NCI-H2107 treated with DMSO at 0.1 percent for 48 hours (cell line): ENCODE measurements around the gene ELOA.

Source experiments
- DNase-seq: peaks from one replicate; lab custom pipeline; 2025; ENCODE audit not compliant: unreplicated experiment; lab: John Stamatoyannopoulos, UW

Gene ELOA, protein sequence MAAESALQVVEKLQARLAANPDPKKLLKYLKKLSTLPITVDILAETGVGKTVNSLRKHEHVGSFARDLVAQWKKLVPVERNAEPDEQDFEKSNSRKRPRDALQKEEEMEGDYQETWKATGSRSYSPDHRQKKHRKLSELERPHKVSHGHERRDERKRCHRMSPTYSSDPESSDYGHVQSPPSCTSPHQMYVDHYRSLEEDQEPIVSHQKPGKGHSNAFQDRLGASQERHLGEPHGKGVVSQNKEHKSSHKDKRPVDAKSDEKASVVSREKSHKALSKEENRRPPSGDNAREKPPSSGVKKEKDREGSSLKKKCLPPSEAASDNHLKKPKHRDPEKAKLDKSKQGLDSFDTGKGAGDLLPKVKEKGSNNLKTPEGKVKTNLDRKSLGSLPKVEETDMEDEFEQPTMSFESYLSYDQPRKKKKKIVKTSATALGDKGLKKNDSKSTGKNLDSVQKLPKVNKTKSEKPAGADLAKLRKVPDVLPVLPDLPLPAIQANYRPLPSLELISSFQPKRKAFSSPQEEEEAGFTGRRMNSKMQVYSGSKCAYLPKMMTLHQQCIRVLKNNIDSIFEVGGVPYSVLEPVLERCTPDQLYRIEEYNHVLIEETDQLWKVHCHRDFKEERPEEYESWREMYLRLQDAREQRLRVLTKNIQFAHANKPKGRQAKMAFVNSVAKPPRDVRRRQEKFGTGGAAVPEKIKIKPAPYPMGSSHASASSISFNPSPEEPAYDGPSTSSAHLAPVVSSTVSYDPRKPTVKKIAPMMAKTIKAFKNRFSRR

DNA sequence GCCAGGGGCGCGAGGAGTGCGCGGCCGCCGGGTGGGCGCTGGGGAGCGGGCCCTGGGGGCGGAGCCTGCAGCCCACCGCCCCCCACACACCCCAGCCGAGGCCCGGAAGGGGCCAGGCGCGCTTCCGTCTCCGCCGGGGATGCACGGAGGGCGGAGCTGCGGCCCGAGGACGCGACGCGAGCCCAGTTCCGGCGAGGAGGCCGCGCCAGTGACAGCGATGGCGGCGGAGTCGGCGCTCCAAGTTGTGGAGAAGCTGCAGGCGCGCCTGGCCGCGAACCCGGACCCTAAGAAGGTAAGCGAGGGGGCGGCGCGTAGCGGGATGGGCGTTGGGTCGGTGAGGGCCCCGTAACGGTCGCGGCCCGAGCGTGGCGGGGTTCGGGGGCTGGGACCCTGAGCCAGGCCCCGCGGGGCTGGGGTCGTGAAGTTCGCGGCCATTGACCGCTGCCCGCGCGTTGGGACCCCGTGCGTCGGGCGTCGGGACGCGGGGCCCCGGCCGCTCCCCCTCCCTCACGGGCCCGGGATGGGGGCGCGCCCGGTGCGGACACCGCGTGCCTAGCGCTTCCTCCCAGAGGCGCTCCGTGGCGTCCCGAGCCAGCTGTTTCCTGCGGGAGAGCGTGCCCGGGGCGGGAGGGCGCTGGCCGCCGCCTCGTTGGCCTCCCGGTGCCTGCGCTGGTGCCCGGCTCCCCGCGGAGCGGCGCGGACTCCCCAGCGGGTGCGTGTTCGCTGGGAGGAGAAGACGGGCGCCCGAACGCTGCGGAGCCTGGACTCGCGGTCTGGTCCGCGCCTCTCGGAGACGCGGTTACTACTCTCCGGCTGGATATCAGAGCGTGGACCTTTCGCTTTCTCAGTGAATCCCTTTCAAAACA is at the start of gene ELOA:
Gene ELOA (plus strand): TSS at position 185 of the 866 bp plus-strand sequence. CDS start 33 bp downstream, at position 218.
- DNase-seq, result no peak

DNA sequence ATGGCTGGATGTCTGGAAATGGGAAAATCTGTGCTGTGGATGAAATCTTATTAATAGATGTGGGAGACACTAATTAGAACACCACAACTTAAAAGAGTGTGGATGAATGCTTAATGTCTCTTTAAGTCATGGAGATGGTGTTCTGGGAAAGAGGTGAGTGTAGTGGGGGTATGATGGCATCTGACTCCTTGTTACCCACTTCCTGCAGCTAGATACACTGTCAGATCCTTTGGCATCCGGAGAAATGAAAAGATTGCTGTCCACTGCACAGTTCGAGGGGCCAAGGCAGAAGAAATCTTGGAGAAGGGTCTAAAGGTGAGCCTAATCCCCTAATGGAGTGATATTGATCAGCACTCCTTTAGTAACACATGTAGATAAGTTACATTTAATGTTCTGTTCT is 49.7 kb upstream of the ELOA start:
- no peak for DNase-seq

DNA sequence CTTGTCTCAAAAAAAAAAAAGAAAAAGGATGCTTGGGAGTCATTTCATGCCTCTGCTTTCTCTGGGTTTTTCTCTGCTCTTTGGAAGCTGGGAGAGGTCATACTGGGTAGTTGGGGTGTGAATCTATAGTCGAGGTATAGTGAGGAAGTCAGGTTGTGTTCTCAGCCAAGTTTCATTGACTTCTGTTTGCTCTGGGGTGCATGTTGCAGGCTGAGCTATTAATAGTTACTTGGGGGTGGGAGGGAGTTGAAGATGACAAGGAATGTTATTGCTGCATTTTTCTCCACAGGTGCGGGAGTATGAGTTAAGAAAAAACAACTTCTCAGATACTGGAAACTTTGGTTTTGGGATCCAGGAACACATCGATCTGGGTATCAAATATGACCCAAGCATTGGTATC is 48.9 kb upstream of the ELOA start:
- DNase-seq, result no peak

DNA sequence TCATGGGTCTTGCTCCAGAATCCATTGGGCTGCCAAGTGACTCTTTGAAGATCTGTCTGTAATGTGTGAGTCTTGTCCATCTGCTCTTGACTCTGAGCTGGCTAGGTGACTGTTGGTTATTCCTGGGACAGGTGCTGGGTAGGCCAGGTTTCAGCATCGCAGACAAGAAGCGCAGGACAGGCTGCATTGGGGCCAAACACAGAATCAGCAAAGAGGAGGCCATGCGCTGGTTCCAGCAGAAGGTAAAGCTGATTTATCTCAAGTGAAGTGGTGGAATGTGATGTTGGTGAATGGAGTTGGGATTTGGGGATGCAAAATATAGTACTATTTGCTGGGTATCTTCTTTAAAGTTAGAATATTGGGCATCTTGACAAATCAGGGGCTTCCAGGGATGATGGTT is 47.6 kb upstream of the ELOA start:
- DNase-seq, result no peak

DNA sequence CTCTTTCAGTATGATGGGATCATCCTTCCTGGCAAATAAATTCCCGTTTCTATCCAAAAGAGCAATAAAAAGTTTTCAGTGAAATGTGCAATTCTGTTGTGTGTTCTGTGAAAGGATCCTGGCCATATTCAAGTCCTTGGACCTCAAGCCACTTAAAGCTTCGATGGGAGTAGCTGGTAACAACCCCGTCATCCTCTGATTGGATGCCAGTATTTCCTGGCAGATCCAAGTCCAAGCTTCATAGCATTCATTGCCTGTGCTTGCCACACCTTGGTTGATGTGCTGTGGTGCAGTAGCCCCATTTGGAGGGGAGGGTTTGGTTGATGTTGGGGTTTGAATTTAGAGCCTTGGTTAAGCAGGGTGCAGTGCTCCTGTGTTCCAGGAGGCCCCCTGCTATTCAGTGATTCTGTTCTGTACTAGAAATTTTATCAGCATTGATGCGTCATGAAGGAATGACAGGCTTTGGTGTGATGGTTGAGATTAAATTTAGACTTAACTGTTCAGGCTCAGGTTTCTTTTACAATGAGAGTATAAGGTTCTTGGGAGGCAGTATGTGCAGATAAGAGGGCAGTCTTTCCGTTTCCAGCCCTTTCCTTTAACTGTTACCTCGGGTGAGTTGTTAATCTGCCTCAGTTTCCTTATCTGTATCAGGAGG is 46.8 kb upstream of the ELOA start:
- DNase-seq, result no peak

DNA sequence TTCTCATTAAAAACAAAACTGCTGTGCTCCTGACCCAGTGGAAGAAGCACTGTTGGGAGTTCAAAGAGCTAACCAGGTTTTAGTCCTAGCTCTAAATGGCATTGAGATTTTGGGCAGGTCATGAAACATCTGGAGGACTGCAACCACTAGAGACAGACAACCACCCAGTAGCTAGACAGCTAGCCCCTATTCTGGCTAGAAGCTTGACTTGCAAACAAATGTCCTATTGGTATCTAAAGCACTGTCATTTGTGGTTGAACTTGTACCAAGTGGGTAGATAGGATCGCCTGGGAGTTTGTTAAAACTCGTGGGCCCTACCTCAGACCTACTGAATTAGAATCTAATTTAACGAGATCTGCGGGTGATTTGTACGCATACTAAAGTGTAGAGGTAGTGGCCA is 44.8 kb upstream of the ELOA start:
- no peak for DNase-seq

DNA sequence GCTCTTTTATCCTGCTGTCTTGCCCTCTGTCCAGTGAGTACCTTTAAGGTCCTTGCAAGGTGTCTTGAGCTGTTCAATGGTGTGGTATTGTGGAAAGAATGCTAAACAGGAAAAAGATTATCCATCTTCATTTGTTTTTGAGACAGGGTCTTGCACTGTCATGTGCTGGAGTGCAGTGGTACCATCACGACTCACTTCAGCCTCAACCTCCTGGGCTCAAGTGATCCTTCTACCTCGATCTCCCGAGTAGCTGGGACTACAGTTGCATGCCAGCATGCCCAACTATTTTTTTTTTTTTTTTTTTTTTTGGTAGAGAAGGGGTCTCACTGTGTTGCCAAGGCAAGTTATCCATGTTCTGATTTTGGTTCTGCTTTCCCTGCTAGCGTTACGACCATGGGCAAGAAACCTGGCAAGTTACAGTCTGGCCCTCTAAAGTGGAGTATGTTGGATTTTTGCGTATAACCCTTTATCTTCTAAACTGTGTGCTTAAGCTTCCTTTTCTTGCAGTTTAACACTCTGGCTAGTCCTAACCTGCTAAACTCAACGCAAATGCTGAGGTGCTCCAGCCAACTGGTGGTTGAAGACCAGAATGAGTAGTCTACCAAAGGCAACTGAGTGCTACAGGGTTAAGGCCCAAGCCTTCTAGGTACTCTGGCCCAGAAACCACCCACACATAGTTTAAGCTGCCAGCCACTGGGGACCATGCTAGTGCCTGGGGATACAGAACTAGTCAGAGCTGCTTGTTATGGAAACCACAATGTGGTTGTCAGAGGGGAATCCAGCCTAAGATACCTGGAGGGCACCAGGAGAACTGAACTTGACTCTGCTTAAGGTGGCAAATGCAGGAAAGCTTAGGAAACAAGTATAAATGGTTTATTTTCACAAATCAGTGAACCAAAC is 43.7 kb upstream of the ELOA start:
- DNase-seq, result no peak

DNA sequence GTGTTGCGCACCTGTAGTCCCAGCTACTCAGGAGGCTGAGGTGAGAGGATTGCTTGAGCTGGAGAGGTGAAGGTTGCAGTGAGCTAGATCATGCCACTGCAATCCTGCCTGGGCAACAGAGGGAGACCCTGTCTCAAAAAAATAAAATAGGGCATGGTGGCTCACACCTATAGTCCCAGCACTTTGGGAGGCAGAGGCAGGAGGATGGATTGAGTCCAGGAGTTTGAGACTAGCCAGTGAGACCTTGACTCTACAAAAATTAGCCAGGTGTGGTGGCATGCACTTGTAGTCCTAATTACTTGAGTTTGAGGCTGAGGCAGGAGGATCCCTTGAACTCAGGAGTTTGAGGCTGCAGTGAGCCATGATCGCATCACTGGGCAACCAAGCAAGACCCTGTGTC is 42.0 kb upstream of the ELOA start:
- DNase-seq, result no peak

DNA sequence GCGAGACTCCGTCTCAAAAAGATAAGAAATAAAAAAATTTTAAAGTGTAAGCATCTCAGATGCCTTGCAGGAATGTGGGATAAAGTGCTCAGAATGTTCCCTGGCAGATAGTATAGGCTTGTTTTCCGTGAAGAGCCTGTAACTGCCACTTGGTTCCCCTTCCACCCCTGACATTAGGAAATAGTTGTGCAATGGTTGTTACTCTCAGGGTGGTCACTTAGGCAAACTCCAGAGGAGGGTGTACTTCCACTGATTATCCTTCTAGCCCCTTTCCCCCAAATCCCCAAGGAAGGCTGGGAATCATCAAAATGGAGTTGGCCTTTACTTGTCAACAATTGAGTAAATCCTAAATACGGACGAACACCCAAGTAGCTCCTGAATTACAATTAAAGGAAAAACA is 41.3 kb upstream of the ELOA start:
- no peak for DNase-seq

DNA sequence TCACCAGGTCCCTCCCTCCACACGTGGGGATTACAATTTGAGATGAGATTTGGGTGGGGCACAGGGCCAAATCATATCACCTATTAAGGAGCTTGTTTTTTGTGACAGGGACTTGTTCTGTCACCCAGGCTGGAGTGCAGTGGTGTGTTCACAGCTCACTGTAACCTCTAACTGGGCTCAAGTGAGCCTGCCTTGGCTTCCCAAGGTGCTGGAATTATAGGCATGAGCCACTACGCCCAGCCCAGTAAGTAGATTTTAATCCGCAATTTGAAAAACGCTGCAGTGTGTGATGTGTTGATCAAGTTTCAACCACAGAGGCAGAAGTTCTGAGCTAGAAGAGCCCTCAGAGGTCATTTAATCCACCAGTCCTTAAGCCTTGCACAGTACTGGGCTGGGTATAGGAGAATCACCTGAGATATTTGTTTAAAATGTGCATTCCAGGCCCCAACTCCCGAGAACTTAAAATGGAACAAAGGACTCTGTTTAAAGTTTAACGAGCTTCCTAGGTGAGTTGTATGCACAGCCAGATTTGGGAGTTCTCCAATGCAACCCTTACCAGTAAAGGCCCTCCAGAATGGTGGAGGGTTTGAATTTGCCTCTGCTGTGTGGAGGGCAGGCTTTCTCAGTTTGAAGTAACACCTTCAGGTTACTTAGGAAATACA is 38.3 kb upstream of the ELOA start:
- DNase-seq, result peak; percentile 32

DNA sequence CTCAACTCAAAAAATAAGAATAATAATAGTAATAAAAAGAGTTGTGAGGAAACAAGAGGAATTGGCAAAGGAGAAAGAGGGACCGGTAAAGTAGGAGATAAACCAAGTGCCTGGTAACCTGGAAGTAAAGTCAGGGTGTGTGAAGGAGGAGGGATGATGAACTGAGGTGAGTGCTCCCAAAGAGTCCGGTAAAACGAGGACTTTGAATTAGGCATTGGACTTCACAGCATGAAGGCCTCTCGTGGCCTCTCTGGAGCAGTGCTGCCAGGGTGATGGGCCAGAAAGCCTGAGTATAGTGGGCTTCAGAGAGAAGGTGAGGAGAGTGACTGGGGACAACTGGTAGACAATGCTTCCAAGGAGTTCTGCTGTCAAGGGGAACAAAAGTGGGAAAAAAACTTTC is 34.0 kb upstream of the ELOA start:
- no peak for DNase-seq

DNA sequence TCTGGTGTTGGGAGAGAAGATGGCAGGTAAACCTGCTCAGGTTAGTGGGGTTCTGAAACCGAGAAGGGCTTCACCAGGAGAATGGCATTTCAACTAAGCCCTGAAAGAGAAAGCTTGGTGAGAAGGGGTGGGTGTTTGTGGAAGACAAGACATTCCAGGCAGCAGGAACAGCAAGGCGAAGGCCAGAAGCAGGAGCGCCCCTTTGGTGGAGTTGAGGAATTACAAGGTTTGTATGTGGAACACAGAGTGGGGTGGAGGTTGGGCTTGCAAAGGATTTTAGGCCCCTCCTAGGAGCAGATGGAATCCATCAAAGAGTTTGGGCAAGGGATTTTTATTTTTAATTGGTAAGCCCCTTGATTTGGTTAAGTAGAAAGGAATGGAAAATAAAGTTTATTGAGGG is 24.8 kb upstream of the ELOA start:
- no peak for DNase-seq

DNA sequence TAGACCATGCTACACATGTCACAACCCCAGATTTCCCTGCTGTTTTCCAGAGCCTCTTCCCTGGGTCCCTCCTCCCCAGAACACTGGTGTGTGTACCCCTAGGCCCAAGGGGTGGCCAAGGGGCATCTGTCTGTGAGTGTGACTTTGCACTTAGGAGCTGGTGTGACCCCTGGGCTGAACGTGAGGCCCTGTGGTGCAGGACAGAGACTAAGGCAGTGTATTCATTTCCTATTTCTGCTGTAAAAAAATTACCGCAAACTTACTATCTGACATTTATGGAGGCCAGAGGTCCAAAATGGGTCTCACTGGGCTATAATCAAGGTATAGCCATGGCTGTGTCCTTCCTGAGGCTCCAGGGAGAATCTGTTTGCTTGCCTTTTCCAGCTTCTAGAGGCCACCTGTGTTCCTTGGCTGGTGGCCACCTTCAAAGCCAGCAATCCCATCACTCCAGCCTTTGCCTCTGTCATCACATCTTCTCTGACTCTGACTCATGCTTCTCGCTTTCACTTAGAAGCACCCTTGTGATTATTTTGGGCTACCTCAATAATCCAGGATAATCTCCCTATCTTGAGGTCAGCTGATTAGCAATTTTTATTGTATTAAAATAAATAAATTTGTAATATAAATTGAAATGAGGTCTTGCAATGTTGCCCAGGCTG is 24.0 kb upstream of the ELOA start:
- DNase-seq, result no peak

DNA sequence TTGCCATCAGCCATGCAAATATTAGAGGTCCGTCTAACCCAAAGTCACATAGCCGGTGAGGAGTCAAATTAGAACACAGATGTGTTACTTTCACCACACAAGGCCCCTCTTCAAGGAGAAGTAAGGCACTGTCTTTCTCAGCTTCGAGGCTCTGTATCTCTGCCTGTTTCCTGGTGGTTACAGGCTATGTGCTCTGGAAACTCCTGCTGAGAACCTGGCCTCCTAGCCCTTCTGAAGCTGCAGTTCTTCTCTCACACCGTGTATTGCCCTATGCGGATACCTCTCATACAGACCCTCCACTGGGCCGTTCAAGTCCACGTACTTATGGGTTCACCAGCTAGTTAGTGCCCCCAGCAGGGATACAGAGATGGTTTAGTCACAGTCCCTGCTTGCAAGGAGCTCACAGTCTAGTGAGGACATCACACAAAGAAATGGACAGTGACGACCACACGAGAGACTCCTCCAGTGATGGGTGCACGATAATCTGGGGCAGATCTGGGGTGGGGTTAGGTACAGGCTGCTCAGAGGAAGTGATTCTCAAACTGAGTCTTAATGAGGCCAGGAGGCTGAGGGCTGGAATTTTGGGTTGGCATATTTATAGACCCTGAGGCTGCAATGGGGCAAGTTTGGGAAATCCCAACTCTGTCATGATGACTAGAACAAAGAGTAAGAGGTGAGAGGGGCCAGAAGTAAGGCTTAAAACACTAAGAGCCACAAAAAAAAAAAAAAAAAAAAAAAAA is 22.8 kb upstream of the ELOA start:
- no peak for DNase-seq

DNA sequence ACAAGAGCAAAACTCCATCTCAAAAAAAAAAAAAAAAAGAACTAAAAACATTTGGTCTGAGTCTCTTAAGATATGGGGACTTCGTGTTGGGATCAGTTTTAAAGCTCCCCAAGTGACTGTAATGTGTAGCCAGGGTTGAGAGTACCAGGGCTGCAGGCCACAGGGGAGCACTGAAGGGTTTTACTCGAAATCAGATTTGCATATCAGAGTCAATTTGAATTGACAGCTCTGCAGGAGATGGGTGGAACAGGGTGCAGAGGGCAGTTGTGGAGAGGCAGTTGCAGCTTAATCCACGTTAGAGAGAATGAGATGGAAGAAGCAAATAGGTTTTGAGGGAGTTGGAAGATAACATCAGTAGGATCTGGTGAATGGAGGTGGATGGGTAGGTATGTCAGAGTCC is 20.6 kb upstream of the ELOA start:
- DNase-seq, result no peak

DNA sequence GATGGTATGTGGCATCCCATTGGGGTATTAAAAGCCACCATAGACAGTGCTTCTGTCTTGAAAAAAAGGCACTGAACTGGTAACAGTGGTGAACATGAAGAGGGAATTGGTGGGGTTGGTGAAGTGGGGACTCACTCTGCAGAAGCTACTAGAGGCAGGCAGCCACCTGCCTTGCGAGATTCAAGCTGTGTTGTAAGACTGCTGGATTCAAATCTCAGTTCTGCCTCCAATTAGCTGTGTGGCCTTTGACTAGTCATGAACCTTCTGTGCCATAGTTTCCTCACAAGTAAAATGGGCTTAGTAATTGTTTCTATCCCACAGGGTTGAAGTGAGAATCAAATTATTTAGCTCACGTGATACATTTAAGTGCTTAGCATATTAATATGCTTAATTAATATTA is 16.6 kb upstream of the ELOA start:
- DNase-seq, result no peak

DNA sequence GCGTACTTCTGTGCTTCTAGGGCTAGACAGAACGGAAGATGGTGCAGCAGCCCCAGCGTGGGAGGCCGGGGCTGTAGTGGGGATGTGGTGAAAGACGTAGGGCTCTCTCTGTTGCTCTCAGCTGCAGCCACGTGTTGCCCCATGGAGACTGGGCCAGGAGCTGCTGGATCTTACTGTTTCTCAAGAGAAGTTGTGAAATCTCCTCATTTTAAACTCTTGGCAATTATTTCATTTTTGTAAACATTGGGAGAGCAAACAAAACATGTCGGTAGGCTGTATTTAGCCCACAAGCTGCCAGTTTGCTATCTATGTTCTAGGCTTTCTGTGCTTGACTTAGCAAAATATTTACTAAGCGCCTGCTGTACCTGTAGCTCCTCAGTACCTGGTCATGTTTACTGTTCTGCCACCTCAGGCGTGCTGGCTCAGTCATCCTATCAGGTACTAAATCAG is 15.9 kb upstream of the ELOA start:
- no peak for DNase-seq
